H9 (cell line): Measurements from ENCODE around the gene MTA3. TPM values are rescaled to one million over a fixed set of nuclear protein-coding genes. Genes with fewer than 3 reads are reported as not detected.
A peak's percentile ranks its signal among the peaks of the same experiment; 100 is the strongest.

Source experiments
- DNase-seq: peaks from one replicate; pipeline ENCODE4 v3.0.0-alpha.2; 2017
- H2AFZ ChIP-seq: one replicate; pipeline ENCODE4 v1.6.1; 2013; ENCODE audit warnings: mild to moderate bottlenecking, low read length, control low read depth, moderate library complexity
- H2AK5ac ChIP-seq: 2 replicates; pipeline ENCODE4 v1.6.1; 2013; ENCODE audit warnings: low read length, control low read depth, mixed read lengths; ENCODE audit not compliant: insufficient read length
- H2BK120ac ChIP-seq: one replicate; pipeline ENCODE4 v1.6.1; 2013; ENCODE audit warnings: low read depth, mild to moderate bottlenecking, low read length, control low read depth, inconsistent platforms; ENCODE audit not compliant: poor library complexity, severe bottlenecking
- H2BK12ac ChIP-seq: 2 replicates; pipeline ENCODE4 v1.6.1; 2013; ENCODE audit warnings: low read length, control low read depth, mixed read lengths, low read depth; ENCODE audit not compliant: insufficient read length
- H2BK15ac ChIP-seq: 2 replicates; pipeline ENCODE4 v1.6.1; 2013; ENCODE audit warnings: low read depth, low read length, control low read depth
- H2BK20ac ChIP-seq: one replicate; pipeline ENCODE4 v1.6.1; 2013; ENCODE audit warnings: low read depth, mild to moderate bottlenecking, low read length, control low read depth, inconsistent platforms; ENCODE audit not compliant: poor library complexity, severe bottlenecking
- H2BK5ac ChIP-seq: 2 replicates; pipeline ENCODE4 v1.6.1; 2013; ENCODE audit warnings: low read length, control low read depth, mixed read lengths; ENCODE audit not compliant: insufficient read length
- H3K14ac ChIP-seq: 2 replicates; pipeline ENCODE4 v1.6.1; 2013; ENCODE audit warnings: low read length, control low read depth; ENCODE audit not compliant: insufficient read depth
- H3K18ac ChIP-seq: 2 replicates; pipeline ENCODE4 v1.6.1; 2013; ENCODE audit warnings: low read depth, mild to moderate bottlenecking, mixed read lengths, low read length, control low read depth; ENCODE audit not compliant: insufficient read length
- H3K23ac ChIP-seq: 2 replicates; pipeline ENCODE4 v1.6.1; 2013; ENCODE audit warnings: low read length, control low read depth, mixed read lengths, low read depth; ENCODE audit not compliant: insufficient read length
- H3K23me2 ChIP-seq: 2 replicates; pipeline ENCODE4 v1.6.1; 2013; ENCODE audit warnings: low read depth, mild to moderate bottlenecking, mixed read lengths, low read length, control low read depth; ENCODE audit not compliant: insufficient read length, poor library complexity, severe bottlenecking
- H3K27ac ChIP-seq: 2 replicates; pipeline ENCODE4 v1.5.1; 2013; ENCODE audit warnings: low read length, control low read depth, mixed read lengths, low read depth; ENCODE audit not compliant: insufficient read length
- H3K27me3 ChIP-seq: 2 replicates; pipeline ENCODE4 v1.6.1; 2013; ENCODE audit warnings: low read length, control low read depth, inconsistent platforms; ENCODE audit not compliant: insufficient read depth
- H3K4ac ChIP-seq: 2 replicates; pipeline ENCODE4 v1.6.1; 2013; ENCODE audit warnings: low read depth, mild to moderate bottlenecking, control low read depth, inconsistent platforms, low read length, moderate library complexity
- H3K4me1 ChIP-seq: 2 replicates; pipeline ENCODE4 v1.6.1; 2013; ENCODE audit warnings: low read length, control low read depth, inconsistent platforms; ENCODE audit not compliant: insufficient read depth
- H3K4me2 ChIP-seq: 2 replicates; pipeline ENCODE4 v1.6.1; 2013; ENCODE audit warnings: low read length, control low read depth, mixed read lengths; ENCODE audit not compliant: insufficient read length, insufficient read depth
- H3K56ac ChIP-seq: 2 replicates; pipeline ENCODE4 v1.6.1; 2013; ENCODE audit warnings: low read depth, mild to moderate bottlenecking, mixed read lengths, low read length, control low read depth; ENCODE audit not compliant: insufficient read length
- H3K79me1 ChIP-seq: 2 replicates; pipeline ENCODE4 v1.6.1; 2013; ENCODE audit warnings: low read depth, mild to moderate bottlenecking, moderate library complexity, low read length, control low read depth, inconsistent platforms; ENCODE audit not compliant: insufficient read depth, poor library complexity, severe bottlenecking
- H3K79me2 ChIP-seq: 2 replicates; pipeline ENCODE4 v1.6.1; 2013; ENCODE audit warnings: low read length, control low read depth, inconsistent platforms; ENCODE audit not compliant: insufficient read depth
- H3K9ac ChIP-seq: 2 replicates; pipeline ENCODE4 v1.6.1; 2013; ENCODE audit warnings: low read length, control low read depth, mixed read lengths; ENCODE audit not compliant: insufficient read length; ENCODE audit errors: extremely low read depth
- H3K9me3 ChIP-seq: one replicate; pipeline ENCODE4 v1.6.1; 2013; ENCODE audit warnings: low read depth, low read length, inconsistent platforms; ENCODE audit not compliant: control insufficient read depth
- H3T11ph ChIP-seq: one replicate; pipeline ENCODE4 v1.6.1; 2013; ENCODE audit warnings: mild to moderate bottlenecking, low read length, control low read depth, inconsistent platforms
- H4K20me1 ChIP-seq: one replicate; pipeline ENCODE4 v1.6.1; 2013; ENCODE audit not compliant: control insufficient read depth, insufficient read length, insufficient read depth
- H4K5ac ChIP-seq: 2 replicates; pipeline ENCODE4 v1.6.1; 2013; ENCODE audit warnings: low read depth, mild to moderate bottlenecking, mixed read lengths, low read length, control low read depth; ENCODE audit not compliant: insufficient read length
- H4K8ac ChIP-seq: replicated peaks from 2 replicates; pipeline ENCODE4 v1.6.1; 2013; ENCODE audit warnings: low read length, control low read depth, mixed read lengths, low read depth; ENCODE audit not compliant: insufficient read length
- H4K91ac ChIP-seq: 2 replicates; pipeline ENCODE4 v1.6.1; 2013; ENCODE audit warnings: low read depth, mild to moderate bottlenecking, moderate library complexity, mixed read lengths, low read length, control low read depth; ENCODE audit not compliant: insufficient read length
- H3K27ac Mint-ChIP-seq, 3 experiments: 2 replicates in 2 of 3; 3 replicates in 1 of 3; pipeline ENCODE4 v1.8.0; 2020 to 2021; ENCODE audit warnings: mixed read lengths in 3 of 3, mild to moderate bottlenecking in 1 of 3, moderate library complexity in 1 of 3
- H3K27me3 Mint-ChIP-seq: 2 replicates; pipeline ENCODE4 v1.8.0; 2021; ENCODE audit warnings: low read depth, mild to moderate bottlenecking, moderate library complexity, mixed read lengths
- H3K36me3 Mint-ChIP-seq, 3 experiments: 2 replicates in 2 of 3; 3 replicates in 1 of 3; pipeline ENCODE4 v1.8.0; 2020 to 2021; ENCODE audit warnings: low read depth in 3 of 3, mixed read lengths in 3 of 3; ENCODE audit not compliant: insufficient read depth in 1 of 3
- H3K4me1 Mint-ChIP-seq, 2 experiments: 2 replicates each; pipeline ENCODE4 v1.8.0; 2020; ENCODE audit warnings: mixed read lengths in 2 of 2
- H3K4me3 Mint-ChIP-seq, 2 experiments: 2 replicates in 1 of 2; 3 replicates in 1 of 2; pipeline ENCODE4 v1.8.0; 2020 to 2021; ENCODE audit warnings: mild to moderate bottlenecking in 2 of 2, mixed read lengths in 2 of 2, moderate library complexity in 1 of 2
- H3K9me3 Mint-ChIP-seq, 2 experiments: 2 replicates in 1 of 2; 3 replicates in 1 of 2; pipeline ENCODE4 v1.8.0; 2020; ENCODE audit warnings: mild to moderate bottlenecking in 2 of 2, mixed read lengths in 2 of 2, moderate library complexity in 1 of 2
- CTCF ChIP-seq: fragments of 200-600 bp; sonication (generic); conservative IDR thresholded peaks from 3 replicates; pipeline ENCODE4 v1.8.0; 2021; ENCODE audit warnings: antibody characterized with exemption, mild to moderate bottlenecking
- WGBS: extraction: QIAGEN DNeasy Blood & Tissue Kit; methylation state at CpG from one replicate; pipeline ENCODE4 v1.1.7; 2013; ENCODE audit warnings: missing lambda C conversion rate, low lambda C conversion rate, mixed read lengths; ENCODE audit not compliant: insufficient read length; ENCODE audit errors: extremely low coverage; 5-methylcytosine and 5-hydroxymethylcytosine counted together
- total RNA-seq: library from RNA; stranded (reverse); gene quantifications from 2 replicates; pipeline ENCODE4 v1.2.1, GENCODE V29; 2021

The MTA3 gene
- total RNA-seq, 1 experiment from 2014 or later: 253 TPM

- H3K27ac Mint-ChIP-seq: peak overlapping the region in 2 of 3 experiments; percentile 39 to 85; a peak in 3 of 7 replicates
- no peak overlapping the region for H2BK5ac ChIP-seq
- no peak overlapping the region for H2BK12ac ChIP-seq
- H3K9me3 Mint-ChIP-seq: no peaks in the 10 kb centered on the region
- DNase-seq: no peak
- no peak overlapping the region for H3K18ac ChIP-seq
- no peak for TF ChIP-seq CTCF
- no peak overlapping the region for H3T11ph ChIP-seq
- WGBS: no CpG with 5 or more reads among the region's 2 CpGs
- H4K8ac ChIP-seq: no peak overlapping the region
- H2BK15ac ChIP-seq: no peak overlapping the region
- no peak overlapping the region for H3K9ac ChIP-seq
- no peaks in the 10 kb centered on the region for H3K27me3 ChIP-seq
- H2AFZ ChIP-seq: no peak overlapping the region
- no peak overlapping the region for H4K5ac ChIP-seq
- H4K91ac ChIP-seq: no peak overlapping the region
- peaks cover 27% of the 10 kb centered on the region; the same call in 1 of the 2 replicates for H3K79me2 ChIP-seq
- H3K4me3 Mint-ChIP-seq: no peak overlapping the region
- H4K20me1 ChIP-seq: no peaks in the 10 kb centered on the region
- H3K36me3 Mint-ChIP-seq: peaks cover 46 to 87% (median 77%) of the 10 kb centered on the region in 3 experiments
- no peak overlapping the region for H2BK20ac ChIP-seq
- H3K79me1 ChIP-seq: peaks cover 3% of the 10 kb centered on the region
- no peak overlapping the region for H3K27ac ChIP-seq
- H3K23ac ChIP-seq: no peak overlapping the region
- no peak overlapping the region for H3K14ac ChIP-seq
- H2BK120ac ChIP-seq: no peak overlapping the region
- H3K4ac ChIP-seq: no peak overlapping the region
- H3K56ac ChIP-seq: no peak overlapping the region
- peaks cover 10% of the 10 kb centered on the region for H3K23me2 ChIP-seq
- no peaks in the 10 kb centered on the region for H3K27me3 Mint-ChIP-seq
- H3K4me1 ChIP-seq: no peaks in the 10 kb centered on the region
- H3K9me3 ChIP-seq: no peaks in the 10 kb centered on the region
- H2AK5ac ChIP-seq: no peak overlapping the region
- H3K4me1 Mint-ChIP-seq: peaks cover 19 to 49% of the 10 kb centered on the region in 2 experiments
- H3K4me2 ChIP-seq: no peak overlapping the region
Observed at GRCh38 chr2:42573256-42573655, 4.8 kb downstream of the MTA3 start.
